ENCODE measurements around the gene HINFP. TPM values are rescaled to one million over a fixed set of nuclear protein-coding genes. Genes with fewer than 3 reads are reported as not detected.
"Not testable (repeated sequence)": the region's sequence is repeated elsewhere in the genome, so short reads cannot be mapped to it uniquely, and the experiment has no call there.

The HINFP gene
- total RNA-seq, 1 experiment from 2014 or later: 20.1 TPM

- DNase-seq (ENCODE audit: low read depth): peak; percentile 43
Measured at GRCh38 chr11:119100246-119100970, 21.0 kb upstream of the HINFP start.

- peak; percentile 55 for DNase-seq (ENCODE audit: low read depth)
Measured at GRCh38 chr11:119100994-119101758, 20.2 kb upstream of the HINFP start.

- DNase-seq (ENCODE audit: low read depth): peak; percentile 97
Measured at GRCh38 chr11:119101759-119102423, 19.5 kb upstream of the HINFP start, which contains the start of gene DPAGT1. TSS of gene DPAGT1 (minus strand) at chr11:119101853. CDS start at chr11:119101655, 198 bp downstream.

GRCh38 chr11:119103161-119103664 lies 18.2 kb upstream of the HINFP start:
- not testable (repeated sequence) for DNase-seq (ENCODE audit: low read depth)

GRCh38 chr11:119103793-119104192 lies 17.6 kb upstream of the HINFP start:
- no peak for DNase-seq (ENCODE audit: low read depth)

- DNase-seq (ENCODE audit: low read depth): peak; percentile 92
Measured at GRCh38 chr11:119106564-119107537, 14.5 kb upstream of the HINFP start, which contains the start of gene C2CD2L. TSS of gene C2CD2L (plus strand) at chr11:119107344. CDS start at chr11:119107742, 398 bp downstream.

- DNase-seq (ENCODE audit: low read depth): no peak
Measured at GRCh38 chr11:119107538-119108145, 13.7 kb upstream of the HINFP start.

- peak; percentile 76 for DNase-seq (ENCODE audit: low read depth)
Measured at GRCh38 chr11:119108146-119108856, 13.1 kb upstream of the HINFP start.

GRCh38 chr11:119108857-119109221 lies 12.5 kb upstream of the HINFP start:
- no peak for DNase-seq (ENCODE audit: low read depth)

- no peak for DNase-seq (ENCODE audit: low read depth)
Measured at GRCh38 chr11:119109843-119110242, 11.5 kb upstream of the HINFP start.

- no peak for DNase-seq (ENCODE audit: low read depth)
Measured at GRCh38 chr11:119110439-119110838, 10.9 kb upstream of the HINFP start.

- DNase-seq (ENCODE audit: low read depth): no peak
Measured at GRCh38 chr11:119111361-119111925, 9.9 kb upstream of the HINFP start.

GRCh38 chr11:119112314-119113020 lies 8.9 kb upstream of the HINFP start:
- DNase-seq (ENCODE audit: low read depth): no peak

GRCh38 chr11:119113716-119114115 lies 7.7 kb upstream of the HINFP start:
- DNase-seq (ENCODE audit: low read depth): no peak

- DNase-seq (ENCODE audit: low read depth): no peak
Measured at GRCh38 chr11:119114351-119114750, 7.0 kb upstream of the HINFP start.

GRCh38 chr11:119115484-119116234 lies 5.7 kb upstream of the HINFP start:
- no peak for DNase-seq (ENCODE audit: low read depth)

GRCh38 chr11:119116235-119116594 lies 5.2 kb upstream of the HINFP start:
- no peak for DNase-seq (ENCODE audit: low read depth)

GRCh38 chr11:119116601-119117000 lies 4.8 kb upstream of the HINFP start:
- no peak for DNase-seq (ENCODE audit: low read depth)
